AG09309 (cell line): ENCODE measurements around the gene PI4KA.

Experiments used
- DNase-seq: peaks from one replicate; pipeline ENCODE4 v3.0.0-alpha.2; 2010; ENCODE audit warnings: low read depth
- H3K4me3 ChIP-seq: 2 replicates; pipeline ENCODE4 v1.5.1; 2011; ENCODE audit warnings: mild to moderate bottlenecking, low read depth, low read length, moderate library complexity; ENCODE audit not compliant: control insufficient read depth
- CTCF ChIP-seq: IDR thresholded peaks from 2 replicates; pipeline ENCODE4 v1.5.1; 2011; ENCODE audit warnings: mild to moderate bottlenecking, low read depth, low read length, inconsistent platforms; ENCODE audit not compliant: insufficient read depth, control insufficient read depth; ENCODE audit errors: missing control alignments

PI4KA gene

DNA sequence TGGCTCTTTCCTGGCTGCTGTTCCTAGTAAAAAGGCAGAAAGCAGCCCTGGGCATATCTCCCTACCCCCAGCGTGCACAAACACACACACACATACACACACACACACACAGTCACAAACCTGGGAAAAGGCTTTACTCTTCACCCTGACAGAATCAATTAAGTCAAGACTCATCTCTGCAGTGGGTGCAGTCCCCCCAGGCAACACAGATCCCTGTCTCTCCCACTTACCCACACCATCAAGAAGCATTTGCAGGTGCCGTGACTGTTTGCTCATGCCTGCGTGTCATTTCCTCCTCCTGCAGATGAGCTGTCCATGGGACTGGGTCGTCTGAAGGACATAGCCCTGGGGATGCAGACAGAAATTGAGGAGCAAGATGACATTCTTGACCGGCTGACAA is 28.8 kb upstream of the PI4KA start:
- no peak for TF ChIP-seq CTCF
- H3K4me3 ChIP-seq, result no peak overlapping the region
- DNase-seq, result no peak

- DNase-seq, result peak; percentile 40
- peak; percentile 97 for TF ChIP-seq CTCF
These were observed 27.1 kb upstream of the PI4KA start for GRCh38 chr22:20885557-20886323.

GRCh38 chr22:20885017-20885556 is 26.5 kb upstream of the PI4KA start:
- no peak for DNase-seq
- H3K4me3 ChIP-seq, result no peak overlapping the region
- no peak for TF ChIP-seq CTCF

More at GRCh38 chr22:20885557-20886323, 27.1 kb upstream of the PI4KA start:
- no peak overlapping the region for H3K4me3 ChIP-seq

DNA sequence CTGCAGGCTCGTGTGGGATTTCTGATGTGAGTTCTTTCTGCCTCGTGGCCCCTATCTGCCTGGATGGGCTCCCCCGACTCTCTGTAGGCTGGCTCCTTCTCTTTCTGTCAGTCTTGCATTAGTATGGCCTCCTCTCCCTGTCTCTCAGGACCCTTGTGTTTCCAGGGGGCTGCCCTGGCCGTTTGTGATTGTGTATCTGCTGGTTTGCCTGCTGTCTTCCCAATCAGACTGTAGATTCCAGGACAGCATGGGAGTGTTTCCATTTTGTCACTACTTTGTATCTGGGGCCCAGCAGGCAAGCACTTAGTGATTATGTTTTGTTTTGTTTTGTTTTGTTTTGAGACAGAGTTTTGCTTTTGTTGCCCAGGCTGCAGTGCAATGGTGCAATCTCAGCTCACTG is 25.8 kb upstream of the PI4KA start:
- H3K4me3 ChIP-seq, result no peak overlapping the region
- no peak for TF ChIP-seq CTCF
- no peak for DNase-seq

DNA sequence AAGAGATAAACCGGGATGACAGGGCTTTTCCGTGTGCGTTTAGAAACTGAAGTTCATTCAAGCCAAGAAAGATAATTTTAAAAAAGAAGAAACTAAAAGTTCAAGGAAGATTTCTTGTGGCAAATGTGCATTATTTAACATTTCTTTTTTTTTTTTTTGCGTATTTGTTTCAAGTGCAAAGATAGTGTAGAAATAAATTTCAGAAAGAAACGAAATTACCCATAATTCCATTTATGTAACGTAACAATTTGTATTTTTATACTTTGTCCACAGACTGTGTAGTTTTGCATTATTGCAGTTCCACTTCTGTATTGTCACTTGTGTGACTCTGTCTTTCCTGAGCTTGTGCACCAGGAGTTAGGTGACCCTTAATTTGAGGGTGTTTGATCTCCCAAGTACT is 24.2 kb upstream of the PI4KA start:
- no peak overlapping the region for H3K4me3 ChIP-seq
- TF ChIP-seq CTCF, result no peak
- DNase-seq, result no peak

DNA sequence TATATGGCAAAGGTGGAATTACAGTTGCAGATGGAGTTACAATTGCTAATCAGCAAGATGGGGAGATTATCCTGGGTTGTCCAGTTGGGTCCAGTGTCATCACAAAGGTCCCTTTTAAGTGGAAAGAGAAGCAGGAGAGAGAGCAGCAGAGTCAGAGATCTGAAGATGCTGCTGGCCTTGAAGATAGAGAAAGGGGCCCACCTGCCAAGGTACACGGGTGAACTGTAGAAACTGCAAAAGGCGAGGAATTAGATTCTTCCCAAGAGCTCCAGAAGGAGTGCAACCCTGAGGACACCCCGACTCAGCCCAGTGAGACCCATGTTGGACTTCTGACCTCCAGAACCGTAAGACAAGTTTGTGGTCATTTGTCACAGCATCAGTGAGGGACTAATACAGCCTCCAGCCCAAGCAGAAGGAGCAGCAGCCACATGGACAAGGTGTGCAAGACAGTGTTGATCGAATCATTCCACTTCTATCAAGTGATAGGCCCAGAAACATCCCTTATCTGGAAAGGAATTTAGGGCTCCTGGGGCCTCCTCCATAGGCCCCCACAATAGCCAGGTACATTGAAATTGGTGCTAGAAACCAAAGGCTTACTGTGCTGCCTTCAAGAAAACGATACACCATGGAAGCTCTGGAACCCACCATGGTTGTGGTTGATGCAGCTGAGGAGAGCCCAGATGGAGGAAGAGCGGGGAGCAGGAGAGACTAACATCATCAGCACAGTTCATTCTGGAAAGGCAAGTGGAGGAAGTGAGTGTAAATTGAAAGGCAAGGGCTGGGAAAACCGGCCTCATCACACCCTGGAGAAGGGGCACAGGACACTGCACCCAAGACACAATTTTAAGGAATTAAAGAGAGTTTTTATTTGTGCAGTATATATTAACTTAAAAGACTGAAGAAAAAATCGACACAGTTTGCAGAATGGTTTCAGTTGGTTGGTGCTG is 23.5 kb upstream of the PI4KA start:
- DNase-seq, result no peak
- TF ChIP-seq CTCF, result no peak
- H3K4me3 ChIP-seq, result no peak overlapping the region
